Measurements from ENCODE around the gene BCAN.

BCAN gene

DNA sequence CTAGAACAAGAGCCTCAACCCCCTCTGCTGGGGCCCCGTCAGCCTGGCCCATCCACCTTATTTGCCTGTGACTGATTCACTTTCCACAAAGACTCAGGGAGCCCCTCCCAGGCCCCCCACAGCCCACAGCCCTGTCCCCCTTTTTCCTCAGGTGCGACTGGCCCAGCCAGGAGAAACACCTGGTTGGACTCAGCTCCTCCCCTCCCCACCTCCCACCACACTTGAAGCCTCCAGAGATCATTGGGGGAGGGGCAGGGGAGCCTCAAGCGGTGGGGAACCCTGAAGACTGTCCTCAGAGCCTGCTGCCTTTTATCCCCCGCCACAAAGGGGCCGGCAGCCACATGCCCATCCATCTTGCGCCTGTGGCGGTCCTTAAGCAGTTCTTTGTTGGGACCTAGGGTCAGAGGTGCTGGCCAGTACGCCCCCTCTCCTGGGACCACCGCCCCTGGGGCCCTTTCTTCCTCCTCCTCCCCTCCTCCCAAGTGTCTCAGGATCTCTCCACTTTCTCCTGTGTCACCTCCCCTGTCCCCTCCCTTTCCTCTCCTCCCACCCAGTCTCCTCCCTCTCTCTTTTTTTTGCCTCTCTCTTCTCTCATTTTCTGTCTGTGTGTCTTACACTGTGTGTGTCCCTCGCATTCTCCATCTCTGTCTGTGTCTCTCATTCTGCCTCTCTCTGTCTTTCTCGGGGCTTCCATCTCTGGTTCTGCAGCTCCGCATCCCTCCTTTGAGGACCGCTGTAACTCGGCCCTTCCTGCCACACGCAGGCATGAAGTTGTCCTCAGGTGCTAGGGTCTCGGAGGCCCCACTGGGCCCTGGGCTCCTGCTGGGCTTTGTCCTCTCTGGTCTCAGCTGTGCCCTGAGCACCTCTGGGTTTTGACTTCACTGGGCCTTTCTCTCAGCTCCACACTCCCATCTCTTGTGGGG lies 51.3 kb downstream of the BCAN start:
- no peak for DNase-seq (ENCODE audit: extremely low read depth in 1 of 2, low read depth in 1 of 2)

- DNase-seq (ENCODE audit: extremely low read depth in 1 of 2, low read depth in 1 of 2), result no peak
Observed at GRCh38 chr1:156693848-156694689, 52.2 kb downstream of the BCAN start.

DNA sequence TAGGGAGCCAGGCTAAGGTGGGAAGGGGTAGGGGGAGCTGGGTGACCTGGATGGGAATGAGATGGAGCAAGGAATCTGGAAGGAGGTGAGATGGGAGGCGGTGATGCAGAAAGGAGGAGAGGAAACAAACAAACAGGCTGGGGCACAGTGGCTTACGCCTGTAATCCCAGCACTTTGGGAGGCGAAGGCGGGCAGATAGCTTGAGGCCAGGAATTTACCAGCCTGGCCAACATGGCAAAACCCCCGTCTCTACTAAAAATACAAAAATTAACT lies 52.7 kb downstream of the BCAN start:
- no peak for DNase-seq (ENCODE audit: extremely low read depth in 1 of 2, low read depth in 1 of 2)

DNA sequence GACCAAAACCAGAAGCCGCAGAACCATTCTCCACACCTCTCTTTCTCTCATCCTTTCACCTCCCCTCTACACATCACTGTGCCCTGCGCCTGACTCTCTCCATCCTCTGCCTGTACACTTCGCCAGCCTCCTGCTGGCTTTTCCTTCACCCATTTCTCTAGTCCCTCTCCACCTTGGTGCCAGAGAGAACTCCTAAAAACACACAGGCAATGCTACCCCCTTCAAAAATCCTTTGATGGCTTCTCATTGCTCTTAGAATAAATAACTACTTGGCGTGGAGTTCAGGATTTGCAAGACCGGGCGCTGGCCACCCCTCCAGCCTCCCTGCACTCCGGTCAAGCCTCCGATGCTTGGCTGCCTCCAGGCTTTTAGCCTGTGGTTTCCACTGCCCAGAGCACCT lies 54.8 kb downstream of the BCAN start:
- no peak for DNase-seq (ENCODE audit: extremely low read depth in 1 of 2, low read depth in 1 of 2)

GRCh38 chr1:156697481-156697880 lies 55.6 kb downstream of the BCAN start:
- no peak for DNase-seq (ENCODE audit: extremely low read depth in 1 of 2, low read depth in 1 of 2)

GRCh38 chr1:156698995-156699394 lies 57.1 kb downstream of the BCAN start:
- DNase-seq (ENCODE audit: extremely low read depth in 1 of 2, low read depth in 1 of 2), result no peak

- no peak for DNase-seq (ENCODE audit: extremely low read depth in 1 of 2, low read depth in 1 of 2)
Observed at GRCh38 chr1:156700736-156701531, 59.0 kb downstream of the BCAN start.

GRCh38 chr1:156703336-156703735 lies 61.4 kb downstream of the BCAN start:
- no peak for DNase-seq (ENCODE audit: extremely low read depth in 1 of 2, low read depth in 1 of 2)

GRCh38 chr1:156703741-156704140 lies 61.8 kb downstream of the BCAN start:
- DNase-seq (ENCODE audit: extremely low read depth in 1 of 2, low read depth in 1 of 2), result no peak

DNA sequence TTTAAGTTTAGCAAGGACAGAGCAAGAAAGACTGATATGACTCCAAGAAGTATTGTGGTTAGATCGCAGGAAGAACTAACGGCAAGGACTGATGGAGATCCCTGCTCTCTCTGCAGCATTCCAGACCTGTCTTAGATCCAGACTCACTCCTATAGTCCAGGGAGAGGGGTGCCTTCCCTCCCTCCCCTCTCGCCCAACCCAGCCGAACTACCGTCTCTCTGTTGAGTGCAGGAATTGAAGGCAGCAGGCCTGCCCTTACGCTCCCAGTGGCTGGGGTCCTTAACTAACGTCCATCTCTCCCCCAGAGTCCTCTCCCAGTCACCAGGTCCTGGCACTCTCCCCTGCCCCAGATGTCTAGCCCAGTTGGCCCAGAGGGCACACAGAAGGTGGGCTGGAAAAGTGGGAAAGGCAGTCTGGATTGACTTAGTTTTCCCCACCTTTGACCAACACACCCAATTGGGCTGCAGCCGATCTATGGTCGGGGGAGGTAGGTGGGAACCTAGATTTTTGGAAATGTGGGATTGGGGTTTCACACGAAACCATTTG lies 62.3 kb downstream of the BCAN start:
- no peak for DNase-seq (ENCODE audit: extremely low read depth in 1 of 2, low read depth in 1 of 2)

GRCh38 chr1:156704930-156705320 lies 63.0 kb downstream of the BCAN start:
- DNase-seq (ENCODE audit: extremely low read depth in 1 of 2, low read depth in 1 of 2), result no peak

DNA sequence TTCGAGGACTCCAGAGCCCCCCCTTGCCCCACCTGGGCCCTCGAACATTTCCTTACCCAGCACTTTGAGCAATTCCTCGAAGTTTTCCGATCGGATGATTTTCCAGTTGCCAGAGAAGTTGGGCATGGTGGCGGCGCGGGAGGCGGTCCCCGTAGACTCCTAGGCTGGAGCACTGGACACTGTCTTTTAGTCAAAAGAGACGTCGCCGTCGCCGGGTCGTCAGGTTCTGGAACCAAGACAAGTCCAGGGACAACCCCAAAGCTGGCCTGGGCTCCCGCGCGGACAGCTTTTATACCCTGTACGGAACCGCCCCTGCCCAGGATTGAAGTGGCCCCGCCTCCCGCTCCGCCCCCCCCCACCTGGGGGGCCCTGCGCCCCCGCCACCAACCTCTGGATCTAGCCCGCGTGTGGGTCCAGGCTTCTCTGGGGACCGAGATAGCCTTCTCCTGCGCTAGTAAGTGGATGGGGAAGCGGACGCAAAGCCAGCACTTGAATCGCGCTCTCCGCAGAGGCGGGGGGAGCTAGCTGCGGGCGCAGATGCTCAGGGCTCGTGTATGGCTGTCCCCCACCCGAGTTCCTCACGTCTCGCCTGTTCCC lies 63.5 kb downstream of the BCAN start, which contains the start of gene CRABP2:
Gene CRABP2 (minus strand): TSS at position 263 of the 597 bp plus-strand sequence. CDS start 137 bp downstream, at position 126.
- DNase-seq (ENCODE audit: extremely low read depth in 1 of 2, low read depth in 1 of 2), result no peak

DNA sequence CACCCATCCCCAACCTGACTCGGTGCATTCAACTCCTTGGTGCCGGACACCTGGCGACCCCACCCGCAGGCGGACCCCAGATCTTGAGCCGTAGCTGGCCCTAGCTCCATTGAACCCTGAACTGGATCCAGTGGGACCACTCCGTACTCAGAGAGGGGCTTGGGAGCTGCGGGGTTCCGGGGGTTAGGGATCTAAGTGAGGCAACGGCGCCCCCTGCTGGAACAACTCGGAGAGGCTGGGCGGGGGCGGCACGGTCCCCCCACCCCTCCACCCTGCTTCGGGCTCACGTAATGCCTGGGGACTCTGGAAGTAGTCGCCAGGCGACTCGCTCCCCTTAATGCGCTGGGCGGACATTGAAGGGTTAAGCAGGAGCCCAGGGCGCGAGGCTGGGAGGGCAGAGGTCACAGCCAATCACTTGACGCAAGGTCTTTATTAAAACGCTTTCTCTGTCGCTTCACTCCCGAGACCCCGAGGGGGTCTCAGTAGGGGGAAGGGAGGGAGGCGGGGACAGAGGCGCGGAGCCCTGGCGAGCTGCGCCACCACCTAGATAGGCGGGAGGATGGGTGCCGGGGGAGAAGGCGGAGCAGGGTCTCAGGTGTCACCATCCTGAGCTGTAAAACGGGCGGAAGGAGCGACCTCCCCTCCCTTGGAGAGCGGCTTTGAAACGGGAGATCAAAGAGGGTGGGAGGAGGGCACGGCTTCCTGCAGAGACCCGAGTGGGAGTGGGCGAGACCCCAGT lies 64.2 kb downstream of the BCAN start:
- DNase-seq (ENCODE audit: extremely low read depth in 1 of 2, low read depth in 1 of 2), result peak in 1 of 2 donors; percentile 45

GRCh38 chr1:156706657-156707416 lies 64.9 kb downstream of the BCAN start:
- DNase-seq (ENCODE audit: extremely low read depth in 1 of 2, low read depth in 1 of 2), result no peak

- DNase-seq (ENCODE audit: extremely low read depth in 1 of 2, low read depth in 1 of 2), result no peak
Observed at GRCh38 chr1:156707417-156708217, 65.7 kb downstream of the BCAN start.

GRCh38 chr1:156708218-156708661 lies 66.3 kb downstream of the BCAN start:
- no peak for DNase-seq (ENCODE audit: extremely low read depth in 1 of 2, low read depth in 1 of 2)

- DNase-seq (ENCODE audit: extremely low read depth in 1 of 2, low read depth in 1 of 2), result no peak
Observed at GRCh38 chr1:156709031-156709430, 67.1 kb downstream of the BCAN start.

Data from stimulated activated CD8-positive, alpha-beta memory T cell treated with anti-CD3 and anti-CD28 coated beads, Interleukin-7, amount 100 ng/mL, for 48 hours (primary cell).